ENCODE results near the gene NCS1.

NCS1 gene

DNA sequence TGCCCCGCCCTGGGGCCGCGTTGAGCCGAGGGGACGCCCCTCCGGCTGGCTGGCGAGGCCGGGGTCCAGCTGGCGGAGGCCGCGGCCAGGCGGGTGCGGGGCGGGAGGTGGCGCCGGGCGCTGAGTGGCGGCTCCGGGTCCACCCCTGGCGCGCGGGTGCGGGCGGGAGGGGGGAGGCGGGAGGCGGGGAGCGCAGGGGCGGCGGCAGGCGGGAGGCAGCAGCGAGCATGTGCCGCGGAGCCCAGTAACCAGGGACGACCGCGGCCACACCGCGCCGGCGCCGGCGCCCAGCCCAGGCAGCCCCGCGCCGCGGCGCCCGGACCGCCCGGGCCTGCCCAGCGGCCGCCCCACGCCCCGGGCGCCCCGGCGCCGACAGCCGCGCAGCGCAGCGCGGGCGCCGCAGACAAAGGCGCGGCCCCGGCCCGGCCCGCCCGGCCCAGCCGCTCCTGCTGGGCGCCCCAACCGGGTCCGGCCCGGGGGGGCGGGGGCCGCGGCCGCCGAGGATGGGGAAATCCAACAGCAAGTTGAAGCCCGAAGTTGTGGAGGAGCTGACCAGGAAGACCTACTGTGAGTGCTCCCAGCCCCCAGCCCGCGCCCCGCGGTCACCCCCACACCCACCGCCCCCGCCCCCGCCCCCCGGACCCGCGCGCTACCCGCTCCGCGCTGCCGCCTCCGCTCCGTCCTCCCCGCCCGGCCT, at the start of gene NCS1:
NCS1 (plus strand) TSS at position 244 of the 697 bp plus-strand sequence; CDS start at position 504, 260 bp downstream.
- peak; percentile 82 for DNase-seq

DNA sequence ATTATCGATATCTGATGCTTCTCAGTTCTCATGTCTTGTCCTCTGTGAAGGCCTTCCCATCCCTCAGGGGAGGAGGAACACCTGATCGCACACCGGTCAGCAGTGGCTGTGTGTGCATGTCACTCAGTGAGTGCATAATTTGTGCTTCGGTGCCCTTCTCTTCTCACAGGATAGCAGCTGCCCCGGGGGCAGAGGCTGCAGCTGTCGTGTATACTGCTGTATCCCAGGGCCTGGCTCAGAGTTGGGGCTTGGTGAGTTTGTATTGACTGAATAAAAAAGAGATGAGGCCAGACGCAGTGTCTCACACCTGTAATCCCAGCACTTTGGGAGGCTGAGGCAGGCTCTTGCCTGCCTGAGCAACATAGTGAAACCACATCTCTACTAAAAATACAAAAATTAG, 49.7 kb upstream of the NCS1 start:
- no peak for DNase-seq

- DNase-seq: no peak
These were observed 47.9 kb upstream of the NCS1 start for GRCh38 chr9:130124085-130124860.

DNA sequence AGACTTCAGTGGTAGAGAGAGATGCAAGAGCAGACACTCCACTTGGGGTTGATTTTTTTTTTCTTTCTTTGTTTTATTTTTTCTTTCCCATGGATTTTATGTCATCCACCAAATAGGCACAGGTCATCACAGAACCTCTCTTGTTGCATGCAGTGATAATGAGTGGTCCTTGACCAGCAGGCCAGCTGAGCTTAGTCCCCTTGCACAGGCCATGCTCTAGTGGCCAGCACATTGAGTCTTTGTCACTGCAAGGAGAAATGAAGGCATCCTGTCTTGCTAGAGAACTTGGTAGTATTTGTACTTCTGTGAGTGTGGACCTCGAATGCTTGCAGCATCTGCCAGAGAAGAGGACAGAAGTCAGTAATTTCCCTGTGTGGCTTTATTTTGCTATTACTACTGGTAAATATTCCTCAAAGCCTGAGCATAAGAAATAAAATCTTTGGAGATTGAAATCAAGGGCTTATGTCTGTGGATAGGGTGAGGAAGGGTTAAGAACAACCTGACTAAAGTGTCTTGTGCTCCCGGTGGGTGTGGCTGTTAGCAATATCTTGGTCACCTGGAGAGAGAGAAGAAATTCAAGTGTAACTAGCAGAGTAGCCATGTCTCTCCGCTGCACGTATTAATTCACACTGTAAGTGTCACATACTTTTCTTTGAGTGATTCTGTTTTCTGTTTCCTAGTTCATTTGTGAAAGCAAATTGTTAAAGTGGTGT, 45.3 kb upstream of the NCS1 start:
- no peak for DNase-seq

DNA sequence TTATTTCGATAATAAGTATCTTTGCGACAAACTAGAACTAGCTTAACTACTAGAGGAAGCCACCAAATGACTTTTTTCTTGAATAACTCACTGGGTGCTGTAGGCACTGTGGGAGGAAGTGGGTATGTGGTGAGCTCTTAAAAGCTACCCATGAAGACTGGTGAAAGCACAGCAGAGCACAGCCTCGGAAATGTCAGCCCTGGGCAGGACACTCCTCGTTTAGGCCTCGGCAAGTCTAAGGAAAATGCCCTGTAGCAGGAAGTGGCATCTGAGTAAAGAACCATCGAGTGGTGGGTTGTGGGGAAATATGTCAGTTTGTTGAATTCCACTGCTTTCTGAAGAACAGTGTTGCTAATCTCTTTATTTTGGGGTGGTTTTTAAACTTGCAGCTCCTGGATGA, 44.0 kb upstream of the NCS1 start:
- peak; percentile 89 for DNase-seq

- peak; percentile 83 for DNase-seq
These were observed 43.3 kb upstream of the NCS1 start for GRCh38 chr9:130128733-130129431.

GRCh38 chr9:130129432-130130061, 42.7 kb upstream of the NCS1 start:
- DNase-seq: peak; percentile 74

GRCh38 chr9:130132746-130133145, 39.5 kb upstream of the NCS1 start:
- DNase-seq: no peak

GRCh38 chr9:130137081-130137640, 35.0 kb upstream of the NCS1 start:
- DNase-seq: no peak

GRCh38 chr9:130137641-130138081, 34.5 kb upstream of the NCS1 start:
- no peak for DNase-seq

DNA sequence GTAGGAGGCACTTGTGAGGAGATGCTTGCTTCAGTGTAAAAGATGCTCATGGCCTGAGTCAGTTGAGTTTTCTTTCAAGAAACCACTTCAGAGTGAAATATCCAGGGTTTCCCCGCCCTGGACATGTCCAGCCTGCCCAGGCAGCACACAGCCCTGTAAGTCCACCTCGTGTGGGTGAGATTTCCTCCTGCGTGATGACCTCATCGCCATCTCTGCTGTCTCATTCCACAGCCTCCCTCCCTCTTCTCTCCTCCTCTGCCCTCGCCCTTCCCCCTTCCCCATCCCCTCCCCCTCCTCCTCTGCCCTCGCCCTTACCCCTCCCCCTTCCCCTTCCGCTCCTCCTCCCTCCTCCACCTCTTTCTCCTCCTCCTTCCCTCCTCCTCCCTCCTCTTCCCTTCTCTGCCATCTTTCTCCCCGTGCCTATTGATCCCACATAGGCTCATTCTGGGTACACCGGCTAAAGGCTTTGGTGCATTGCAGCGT, 34.0 kb upstream of the NCS1 start:
- no peak for DNase-seq

DNA sequence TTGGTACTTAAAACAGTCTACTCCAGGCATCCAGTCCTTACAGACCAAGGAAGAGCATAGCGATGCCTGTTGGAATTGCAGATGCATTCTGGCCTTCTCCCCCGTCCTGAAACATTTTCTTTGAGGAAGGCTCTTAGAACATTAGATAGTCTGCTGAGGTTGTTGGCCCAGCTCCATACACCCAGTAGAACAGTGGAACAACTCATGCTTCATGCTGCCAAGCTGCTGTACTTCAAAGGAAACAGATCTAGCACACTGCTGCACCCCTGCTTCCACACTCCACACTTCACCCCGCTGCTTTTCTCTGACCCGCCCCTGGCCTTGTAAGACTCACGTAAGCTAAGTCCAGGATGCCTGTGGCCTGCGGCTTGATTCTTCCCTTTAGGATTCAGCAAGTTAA, 33.4 kb upstream of the NCS1 start:
- DNase-seq: no peak

DNA sequence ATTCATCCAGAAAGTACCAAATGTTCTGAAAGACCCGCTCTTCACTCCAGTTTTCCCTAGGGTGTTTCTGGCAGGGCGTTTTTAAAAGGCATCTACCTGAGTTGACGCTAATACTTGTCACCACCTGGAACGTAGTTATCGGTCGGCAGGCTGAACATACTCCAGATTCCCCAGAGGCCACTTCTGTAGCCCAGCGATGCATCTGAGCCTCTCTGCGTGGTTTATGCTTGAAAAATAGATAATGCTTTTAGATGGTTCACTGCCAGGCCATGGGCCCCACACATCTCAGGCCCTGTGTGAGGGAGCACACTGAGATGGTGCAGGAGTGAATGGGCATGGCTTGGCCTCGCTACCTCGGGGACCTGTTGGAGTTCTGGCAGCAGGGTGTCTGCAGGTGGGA, 33.0 kb upstream of the NCS1 start:
- DNase-seq: no peak

GRCh38 chr9:130140706-130141105, 31.5 kb upstream of the NCS1 start:
- no peak for DNase-seq

DNA sequence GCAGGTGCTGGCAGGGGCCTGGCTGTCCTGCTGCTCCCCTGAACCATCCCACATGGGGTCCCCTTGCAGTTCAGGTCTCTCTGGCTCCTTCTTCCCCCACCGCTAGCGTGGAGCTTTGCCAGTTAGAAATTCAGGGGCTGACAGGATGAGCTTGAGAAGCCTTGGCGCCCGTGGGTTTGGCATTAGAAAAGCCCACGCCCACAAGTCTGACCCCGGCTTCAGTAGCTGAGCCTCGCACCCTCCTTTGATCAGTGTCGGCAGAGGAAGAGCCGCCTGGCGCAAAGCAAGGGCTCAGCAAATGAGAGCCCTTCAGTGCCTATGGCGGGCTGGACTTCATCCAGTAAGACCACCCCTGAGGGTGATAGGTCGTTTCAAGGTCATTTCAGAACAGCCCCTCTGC, 30.1 kb upstream of the NCS1 start:
- no peak for DNase-seq

GRCh38 chr9:130142641-130143040, 29.6 kb upstream of the NCS1 start:
- no peak for DNase-seq

DNA sequence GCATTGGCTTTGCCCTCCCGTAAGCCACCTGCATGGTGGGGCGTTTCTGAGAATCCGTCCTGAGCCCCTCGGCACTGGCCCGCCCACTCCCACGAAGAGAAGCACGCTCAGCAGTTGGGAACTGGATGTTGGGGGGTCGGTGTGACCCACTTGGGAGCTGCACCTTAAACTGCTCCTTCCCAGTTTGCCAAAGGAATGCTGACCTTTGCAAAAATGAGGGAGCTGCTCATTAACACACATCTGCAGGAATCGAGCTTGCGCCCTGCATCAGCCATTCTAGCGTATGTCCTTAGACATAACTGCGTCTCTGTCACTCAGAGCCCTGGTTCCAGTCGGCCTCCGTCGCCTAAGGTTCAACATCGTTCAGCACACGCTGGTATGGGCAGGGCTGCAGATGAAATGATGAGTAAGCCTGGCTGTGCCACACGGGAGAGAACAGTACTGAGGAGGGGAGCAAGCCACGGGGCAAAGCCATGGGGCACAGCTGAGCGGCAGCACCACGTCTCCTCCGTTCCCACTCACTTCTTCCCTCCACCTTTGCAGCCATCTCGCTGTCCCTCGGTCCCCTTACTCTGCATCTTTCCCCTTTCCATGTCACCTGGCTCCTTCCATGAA, 28.8 kb upstream of the NCS1 start:
- no peak for DNase-seq

GRCh38 chr9:130143958-130144366, 28.2 kb upstream of the NCS1 start:
- DNase-seq: no peak

- DNase-seq: no peak
These were observed 27.5 kb upstream of the NCS1 start for GRCh38 chr9:130144703-130145102.

DNA sequence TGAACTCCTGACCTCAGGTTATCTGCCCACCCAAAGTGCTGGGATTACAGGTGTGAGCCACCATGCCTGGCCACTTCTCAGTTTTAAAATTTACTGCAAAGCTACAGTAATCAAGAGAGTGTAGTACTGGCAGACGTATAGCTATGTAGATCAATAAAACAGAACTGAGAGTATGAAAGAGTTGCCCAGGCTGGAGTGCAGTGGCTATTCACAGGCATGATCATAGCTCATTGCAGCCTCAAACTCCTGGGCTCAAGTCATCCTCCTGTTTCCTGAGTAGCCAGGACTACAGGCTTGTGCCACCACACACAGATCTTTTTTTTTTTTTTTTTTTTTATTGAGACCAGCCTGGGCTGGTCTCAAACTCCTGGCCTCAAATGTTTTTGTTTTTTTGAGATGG, 26.5 kb upstream of the NCS1 start:
- DNase-seq: no peak

- DNase-seq: no peak
These were observed 25.0 kb upstream of the NCS1 start for GRCh38 chr9:130147198-130147597.

DNA sequence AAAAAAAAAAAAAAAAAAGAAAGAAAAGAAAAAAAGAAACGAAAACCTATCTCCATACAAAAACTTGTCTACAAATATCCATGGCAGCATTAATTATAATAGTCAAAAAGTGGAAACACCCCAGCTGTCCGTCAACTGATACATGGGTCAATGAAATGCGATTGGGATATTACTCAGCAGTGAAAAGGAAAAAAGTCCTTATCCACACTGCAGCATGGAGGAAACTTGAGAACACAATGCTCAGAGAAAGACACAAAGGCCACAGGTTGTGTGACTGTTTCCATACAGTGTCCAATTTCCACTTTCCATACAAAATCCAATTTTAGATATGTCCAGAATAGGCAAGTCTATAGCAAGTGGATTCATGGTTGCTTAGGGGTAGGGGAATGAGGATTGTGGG, 24.3 kb upstream of the NCS1 start:
- DNase-seq: no peak
